ENCODE data around the gene INKA2.

Gene INKA2

GRCh38 chr1:111719135-111719534, 20.1 kb downstream of the INKA2 start:
- H3K4me1 ChIP-seq (ENCODE audit: control insufficient read depth, low read depth, low read length): peaks cover 7% of the 10 kb centered on the region
- H3K36me3 ChIP-seq (ENCODE audit: control insufficient read depth, insufficient read depth, low read length): no peaks in the 10 kb centered on the region
- H3K18ac ChIP-seq (ENCODE audit: low read length): no peak overlapping the region
- no peak overlapping the region for H2AK5ac ChIP-seq (ENCODE audit: low read length)
- no peak overlapping the region for H3K4ac ChIP-seq (ENCODE audit: low read depth, low read length)
- H2BK5ac ChIP-seq (ENCODE audit: low read length): no peak overlapping the region
- H3K79me2 ChIP-seq (ENCODE audit: control insufficient read depth, insufficient read depth, low read length): no peaks in the 10 kb centered on the region
- no peak overlapping the region for H3K4me2 ChIP-seq (ENCODE audit: low read length)
- H3K27me3 ChIP-seq (ENCODE audit: insufficient read depth, low read length, poor library complexity): no peaks in the 10 kb centered on the region
- no peak overlapping the region for H2BK120ac ChIP-seq (ENCODE audit: low read depth, low read length)
- no peak overlapping the region for H4K8ac ChIP-seq (ENCODE audit: low read depth, low read length)
- no peaks in the 10 kb centered on the region for H3K79me1 ChIP-seq (ENCODE audit: low read length)
- H3K27ac ChIP-seq (ENCODE audit: low read depth, low read length): no peak overlapping the region
- no peak overlapping the region for H3K4me3 ChIP-seq (ENCODE audit: low read length)
- no peak overlapping the region for H3K23ac ChIP-seq (ENCODE audit: low read length)
- H2BK15ac ChIP-seq (replicated peaks; ENCODE audit: low read depth): no peak overlapping the region
- no CpG with 5 or more reads among the region's 5 CpGs for WGBS (ENCODE audit: extremely low coverage, insufficient coverage, low lambda C conversion rate)
- no peak for DNase-seq
- H4K5ac ChIP-seq (ENCODE audit: low read length): no peak overlapping the region
- no peak overlapping the region for H3K56ac ChIP-seq (ENCODE audit: low read length)
- H3K9ac ChIP-seq (ENCODE audit: low read length): no peak overlapping the region

- H3K79me1 ChIP-seq (ENCODE audit: low read length): no peaks in the 10 kb centered on the region
- H3K56ac ChIP-seq (ENCODE audit: low read length): no peak overlapping the region
- no peak overlapping the region for H2BK15ac ChIP-seq (replicated peaks; ENCODE audit: low read depth)
- H3K4me2 ChIP-seq (ENCODE audit: low read length): no peak overlapping the region
- no peak for DNase-seq
- no peak overlapping the region for H3K4ac ChIP-seq (ENCODE audit: low read depth, low read length)
- H4K5ac ChIP-seq (ENCODE audit: low read length): no peak overlapping the region
- H2BK5ac ChIP-seq (ENCODE audit: low read length): no peak overlapping the region
- H2BK120ac ChIP-seq (ENCODE audit: low read depth, low read length): no peak overlapping the region
- WGBS (ENCODE audit: extremely low coverage, insufficient coverage, low lambda C conversion rate): no CpG with 5 or more reads among the region's 2 CpGs
- no peak overlapping the region for H2AK5ac ChIP-seq (ENCODE audit: low read length)
- H4K8ac ChIP-seq (ENCODE audit: low read depth, low read length): no peak overlapping the region
- no peaks in the 10 kb centered on the region for H3K79me2 ChIP-seq (ENCODE audit: control insufficient read depth, insufficient read depth, low read length)
- H3K23ac ChIP-seq (ENCODE audit: low read length): no peak overlapping the region
- H3K27me3 ChIP-seq (ENCODE audit: insufficient read depth, low read length, poor library complexity): no peaks in the 10 kb centered on the region
- H3K36me3 ChIP-seq (ENCODE audit: control insufficient read depth, insufficient read depth, low read length): no peaks in the 10 kb centered on the region
- peaks cover 7% of the 10 kb centered on the region for H3K4me1 ChIP-seq (ENCODE audit: control insufficient read depth, low read depth, low read length)
- H3K27ac ChIP-seq (ENCODE audit: low read depth, low read length): no peak overlapping the region
- H3K4me3 ChIP-seq (ENCODE audit: low read length): no peak overlapping the region
- H3K18ac ChIP-seq (ENCODE audit: low read length): no peak overlapping the region
- no peak overlapping the region for H3K9ac ChIP-seq (ENCODE audit: low read length)
Observed at GRCh38 chr1:111717450-111717849, 21.7 kb downstream of the INKA2 start.

- peaks cover 7% of the 10 kb centered on the region for H3K4me1 ChIP-seq (ENCODE audit: control insufficient read depth, low read depth, low read length)
- H3K36me3 ChIP-seq (ENCODE audit: control insufficient read depth, insufficient read depth, low read length): no peaks in the 10 kb centered on the region
- no peak overlapping the region for H2BK15ac ChIP-seq (replicated peaks; ENCODE audit: low read depth)
- H3K4me2 ChIP-seq (ENCODE audit: low read length): no peak overlapping the region
- no peak overlapping the region for H4K5ac ChIP-seq (ENCODE audit: low read length)
- no peak overlapping the region for H3K4ac ChIP-seq (ENCODE audit: low read depth, low read length)
- no peak overlapping the region for H3K56ac ChIP-seq (ENCODE audit: low read length)
- H3K4me3 ChIP-seq (ENCODE audit: low read length): no peak overlapping the region
- no peak overlapping the region for H3K9ac ChIP-seq (ENCODE audit: low read length)
- no peak overlapping the region for H4K8ac ChIP-seq (ENCODE audit: low read depth, low read length)
- H3K79me2 ChIP-seq (ENCODE audit: control insufficient read depth, insufficient read depth, low read length): no peaks in the 10 kb centered on the region
- no peak overlapping the region for H3K23ac ChIP-seq (ENCODE audit: low read length)
- DNase-seq: peak; percentile 89
- H2AK5ac ChIP-seq (ENCODE audit: low read length): no peak overlapping the region
- WGBS (ENCODE audit: extremely low coverage, insufficient coverage, low lambda C conversion rate): no CpG with 5 or more reads among the region's 3 CpGs
- no peaks in the 10 kb centered on the region for H3K27me3 ChIP-seq (ENCODE audit: insufficient read depth, low read length, poor library complexity)
- no peak overlapping the region for H2BK120ac ChIP-seq (ENCODE audit: low read depth, low read length)
- no peak overlapping the region for H3K18ac ChIP-seq (ENCODE audit: low read length)
- no peak overlapping the region for H2BK5ac ChIP-seq (ENCODE audit: low read length)
- no peaks in the 10 kb centered on the region for H3K79me1 ChIP-seq (ENCODE audit: low read length)
- H3K27ac ChIP-seq (ENCODE audit: low read depth, low read length): no peak overlapping the region
Observed at GRCh38 chr1:111716333-111716732, 22.9 kb downstream of the INKA2 start.

GRCh38 chr1:111709986-111710385, 29.2 kb downstream of the INKA2 start:
- no peak overlapping the region for H3K4me3 ChIP-seq (ENCODE audit: low read length)
- H3K56ac ChIP-seq (ENCODE audit: low read length): no peak overlapping the region
- H4K5ac ChIP-seq (ENCODE audit: low read length): no peak overlapping the region
- H3K9ac ChIP-seq (ENCODE audit: low read length): no peak overlapping the region
- H3K18ac ChIP-seq (ENCODE audit: low read length): no peak overlapping the region
- H4K8ac ChIP-seq (ENCODE audit: low read depth, low read length): no peak overlapping the region
- H3K23ac ChIP-seq (ENCODE audit: low read length): no peak overlapping the region
- no peak for DNase-seq
- H3K27ac ChIP-seq (ENCODE audit: low read depth, low read length): no peak overlapping the region
- H2BK5ac ChIP-seq (ENCODE audit: low read length): no peak overlapping the region
- no peak overlapping the region for H2BK120ac ChIP-seq (ENCODE audit: low read depth, low read length)
- no peak overlapping the region for H2BK15ac ChIP-seq (replicated peaks; ENCODE audit: low read depth)
- no peaks in the 10 kb centered on the region for H3K27me3 ChIP-seq (ENCODE audit: insufficient read depth, low read length, poor library complexity)
- H3K79me2 ChIP-seq (ENCODE audit: control insufficient read depth, insufficient read depth, low read length): no peaks in the 10 kb centered on the region
- no peak overlapping the region for H2AK5ac ChIP-seq (ENCODE audit: low read length)
- H3K79me1 ChIP-seq (ENCODE audit: low read length): no peaks in the 10 kb centered on the region
- H3K4me2 ChIP-seq (ENCODE audit: low read length): no peak overlapping the region
- no CpG with 5 or more reads among the region's 1 CpG for WGBS (ENCODE audit: extremely low coverage, insufficient coverage, low lambda C conversion rate)
- H3K36me3 ChIP-seq (ENCODE audit: control insufficient read depth, insufficient read depth, low read length): peaks cover 1% of the 10 kb centered on the region
- no peak overlapping the region for H3K4ac ChIP-seq (ENCODE audit: low read depth, low read length)
- H3K4me1 ChIP-seq (ENCODE audit: control insufficient read depth, low read depth, low read length): no peaks in the 10 kb centered on the region

DNA sequence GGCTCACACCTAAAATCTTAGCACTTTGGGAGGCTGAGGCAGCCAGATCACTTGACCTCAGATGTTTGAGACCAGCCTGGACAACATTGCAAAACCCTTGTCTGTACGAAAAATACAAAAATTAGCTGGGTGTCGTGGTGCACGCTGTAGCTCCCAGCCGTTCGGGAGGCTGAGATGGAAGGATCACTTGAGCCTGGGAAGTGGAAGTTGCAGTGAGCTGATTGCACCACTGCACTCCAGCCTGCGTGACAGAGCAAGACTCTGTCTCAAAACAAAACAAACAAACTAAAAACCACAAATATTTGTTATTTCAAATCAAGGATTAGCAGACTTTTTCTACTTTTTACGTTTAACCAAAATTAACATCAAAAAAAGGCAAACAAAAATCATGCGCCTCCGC, 31.3 kb downstream of the INKA2 start:
- Histone ChIP-seq H3K56ac (ENCODE audit: low read length) (no peak overlapping the region), H3K36me3 (ENCODE audit: control insufficient read depth, insufficient read depth, low read length) (peaks cover 1% of the 10 kb centered on the region), H3K79me1 (ENCODE audit: low read length) (no peaks in the 10 kb centered on the region), H3K18ac (ENCODE audit: low read length) (no peak overlapping the region), H4K8ac (ENCODE audit: low read depth, low read length) (no peak overlapping the region), H3K79me2 (ENCODE audit: control insufficient read depth, insufficient read depth, low read length) (no peaks in the 10 kb centered on the region), H2BK5ac (ENCODE audit: low read length) (no peak overlapping the region), H3K4me2 (ENCODE audit: low read length) (no peak overlapping the region), H3K9ac (ENCODE audit: low read length) (no peak overlapping the region), H3K27me3 (ENCODE audit: insufficient read depth, low read length, poor library complexity) (no peaks in the 10 kb centered on the region), H3K4me1 (ENCODE audit: control insufficient read depth, low read depth, low read length) (no peaks in the 10 kb centered on the region), H2BK120ac (ENCODE audit: low read depth, low read length) (no peak overlapping the region), H3K27ac (ENCODE audit: low read depth, low read length) (no peak overlapping the region), H4K5ac (ENCODE audit: low read length) (no peak overlapping the region), H2AK5ac (ENCODE audit: low read length) (no peak overlapping the region), H2BK15ac (replicated peaks; ENCODE audit: low read depth) (no peak overlapping the region), H3K4ac (ENCODE audit: low read depth, low read length) (no peak overlapping the region), H3K23ac (ENCODE audit: low read length) (no peak overlapping the region), H3K4me3 (ENCODE audit: low read length) (no peak overlapping the region)
- DNase-seq: no peak
- WGBS (ENCODE audit: extremely low coverage, insufficient coverage, low lambda C conversion rate): no CpG with 5 or more reads among the region's 9 CpGs

- Histone ChIP-seq H2BK15ac (replicated peaks; ENCODE audit: low read depth) (no peak overlapping the region), H3K23ac (ENCODE audit: low read length) (no peak overlapping the region), H4K8ac (ENCODE audit: low read depth, low read length) (no peak overlapping the region), H4K5ac (ENCODE audit: low read length) (no peak overlapping the region), H3K9ac (ENCODE audit: low read length) (no peak overlapping the region), H3K4me2 (ENCODE audit: low read length) (no peak overlapping the region), H3K4me3 (ENCODE audit: low read length) (no peak overlapping the region), H3K36me3 (ENCODE audit: control insufficient read depth, insufficient read depth, low read length) (peaks cover 1% of the 10 kb centered on the region), H3K27me3 (ENCODE audit: insufficient read depth, low read length, poor library complexity) (no peaks in the 10 kb centered on the region), H2BK5ac (ENCODE audit: low read length) (no peak overlapping the region), H3K56ac (ENCODE audit: low read length) (no peak overlapping the region), H3K4ac (ENCODE audit: low read depth, low read length) (no peak overlapping the region), H2BK120ac (ENCODE audit: low read depth, low read length) (no peak overlapping the region), H3K4me1 (ENCODE audit: control insufficient read depth, low read depth, low read length) (no peaks in the 10 kb centered on the region), H3K79me1 (ENCODE audit: low read length) (no peaks in the 10 kb centered on the region), H3K18ac (ENCODE audit: low read length) (no peak overlapping the region), H3K27ac (ENCODE audit: low read depth, low read length) (no peak overlapping the region), H2AK5ac (ENCODE audit: low read length) (no peak overlapping the region), H3K79me2 (ENCODE audit: control insufficient read depth, insufficient read depth, low read length) (no peaks in the 10 kb centered on the region)
- no CpG with 5 or more reads among the region's 2 CpGs for WGBS (ENCODE audit: extremely low coverage, insufficient coverage, low lambda C conversion rate)
- DNase-seq: no peak
Observed at GRCh38 chr1:111706921-111707320, 32.3 kb downstream of the INKA2 start.
